HG03196 (cell line): ENCODE results near the gene LSM14B.
A peak's percentile ranks its signal among the peaks of the same experiment; 100 is the strongest.
"Not testable (repeated sequence)": the region's sequence is repeated elsewhere in the genome, so short reads cannot be mapped to it uniquely, and the experiment has no call there.

ENCODE experiments used
- ATAC-seq: cut with Tn5 transposase; IDR thresholded peaks from one replicate; pipeline ENCODE4 v1.9.1; 2021; ENCODE audit not compliant: unreplicated experiment

LSM14B gene

DNA sequence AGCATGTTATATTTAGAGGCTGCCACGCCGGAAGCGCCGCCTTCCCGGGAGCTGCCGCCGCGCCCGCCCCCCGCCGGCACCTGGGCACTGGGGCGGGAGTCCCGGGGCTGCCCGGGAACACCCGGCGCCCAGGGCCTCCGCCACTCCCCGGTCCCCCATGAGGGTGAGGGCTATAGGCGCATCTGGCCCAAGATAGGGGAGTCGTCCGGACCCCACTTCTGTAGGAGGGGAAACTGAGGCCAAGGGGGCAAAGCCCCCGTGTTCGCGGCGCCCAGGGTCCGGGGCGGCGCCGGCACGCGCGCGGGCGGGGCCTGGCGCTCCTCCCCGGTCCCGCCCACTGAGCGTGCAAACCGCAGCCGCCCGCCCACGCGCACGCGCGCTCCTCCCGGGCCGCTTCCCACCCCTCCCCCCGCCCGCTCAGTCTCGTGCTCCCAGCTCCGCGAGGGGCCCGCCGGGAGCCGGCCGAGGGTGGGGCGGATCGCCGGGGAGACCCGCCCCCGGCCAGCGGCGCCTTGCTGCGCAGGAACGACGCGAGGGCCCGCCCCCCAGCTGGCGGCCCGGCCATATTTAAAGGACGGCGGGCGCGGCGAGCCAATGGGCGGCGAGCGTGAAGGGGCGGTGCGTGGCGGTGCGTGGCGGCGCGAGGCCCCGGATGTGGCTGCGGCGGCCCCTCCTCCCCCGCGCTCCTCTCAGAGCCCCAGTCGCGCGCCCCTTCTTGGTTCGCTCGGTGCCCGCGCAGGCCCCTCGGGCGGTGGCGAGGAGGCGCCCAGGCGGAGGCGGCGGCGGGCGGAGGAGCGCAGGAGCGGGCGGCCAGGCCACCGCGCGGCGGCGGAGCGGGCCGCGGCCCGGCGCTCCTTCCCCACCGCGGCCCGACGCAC is at the start of gene LSM14B:
LSM14B (plus strand) TSS at position 700 of the 878 bp plus-strand sequence. CDS start 192 bp downstream, outside the sequence.
- ATAC-seq, result peak; percentile 72

DNA sequence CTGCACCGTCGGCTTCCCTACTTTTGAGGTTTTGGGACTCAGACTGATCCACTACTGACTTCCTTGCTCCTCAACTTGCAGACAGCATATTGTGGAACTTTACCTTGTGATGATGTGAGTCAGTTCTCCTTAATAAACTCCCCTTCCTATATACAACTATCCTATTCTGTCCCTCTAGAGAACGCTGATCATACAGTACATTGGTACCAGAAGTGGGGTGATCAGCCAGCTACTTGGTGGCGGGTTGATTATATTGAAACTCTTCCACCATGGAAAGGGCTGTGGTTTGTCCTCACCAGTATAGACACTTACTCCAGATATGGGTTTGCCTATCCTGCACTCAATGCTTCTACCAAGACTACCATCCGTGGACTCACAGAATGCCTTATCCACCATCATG is 49.0 kb upstream of the LSM14B start:
- ATAC-seq, result no peak

DNA sequence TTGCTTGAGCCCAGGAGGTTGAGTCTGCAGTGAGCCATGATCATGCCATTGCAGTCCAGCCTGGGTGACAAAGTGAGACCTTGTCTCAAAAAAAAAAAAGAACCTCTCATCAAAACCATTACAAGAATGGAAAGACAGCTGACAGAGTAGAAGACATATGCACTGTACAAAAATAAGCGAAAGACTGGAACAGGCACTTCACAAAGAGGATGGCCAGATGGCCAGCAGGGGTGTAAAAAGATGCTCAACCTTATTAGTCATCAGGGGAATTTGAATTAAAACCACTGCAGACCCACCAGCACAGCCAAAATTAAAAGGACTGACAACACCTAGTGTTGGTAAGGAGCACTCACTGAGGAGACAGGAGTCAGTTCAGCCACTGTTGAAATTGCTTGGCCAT is 43.1 kb upstream of the LSM14B start:
- no peak for ATAC-seq

DNA sequence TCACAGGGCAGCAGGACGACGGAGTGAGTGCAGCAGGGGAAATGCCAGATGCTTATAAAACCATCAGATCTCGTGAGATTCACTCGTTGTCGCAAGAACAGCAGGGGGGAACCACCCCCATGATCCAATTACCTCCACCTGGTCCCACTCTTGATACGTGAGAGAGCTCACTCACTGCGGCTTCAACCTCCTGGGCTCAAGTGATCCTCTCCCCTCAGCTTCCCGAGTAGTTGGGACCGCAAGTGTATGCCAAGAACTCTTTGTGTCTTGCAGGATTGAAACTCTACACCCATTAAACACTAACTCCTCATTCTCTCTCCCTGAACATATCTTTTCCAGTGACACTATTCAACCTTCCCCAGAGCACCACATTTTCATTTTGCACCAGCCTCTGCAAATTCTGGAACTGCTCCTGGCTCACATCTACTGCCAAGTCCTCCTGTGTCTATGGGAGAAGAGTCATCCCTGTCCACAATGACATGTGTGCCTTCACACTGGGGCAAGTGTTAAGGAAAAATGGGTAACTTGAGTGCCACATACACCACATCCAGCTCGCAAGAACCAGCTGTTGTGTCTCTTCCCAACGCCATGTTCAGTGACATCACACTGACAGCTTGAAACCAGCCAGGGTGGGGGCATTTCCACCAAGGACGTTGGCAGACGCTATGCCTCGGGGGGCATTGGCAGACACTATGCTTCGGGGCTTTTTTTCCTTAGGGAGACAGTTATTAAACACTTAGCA is 41.9 kb upstream of the LSM14B start:
- no peak for ATAC-seq

DNA sequence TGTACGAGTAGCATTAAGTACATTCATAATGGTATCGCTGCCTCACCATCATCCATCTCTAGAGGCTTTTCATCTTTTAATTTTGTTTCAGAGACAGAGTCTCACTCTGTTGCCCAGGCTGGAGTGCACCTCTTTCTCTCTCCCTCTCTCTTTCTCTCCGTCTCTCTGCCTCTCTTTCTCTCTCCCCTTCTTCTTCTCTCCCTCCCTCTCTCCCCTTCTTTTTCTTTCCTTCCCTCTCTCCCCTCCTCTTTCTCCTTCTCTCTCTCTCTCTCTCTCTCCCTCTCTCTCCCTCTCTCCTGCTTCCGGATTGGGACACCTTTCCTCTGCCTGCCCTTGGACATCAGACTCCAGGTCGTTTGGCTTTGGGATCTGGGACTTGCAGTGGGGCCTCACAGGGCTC is 39.0 kb upstream of the LSM14B start:
- ATAC-seq, result no peak

DNA sequence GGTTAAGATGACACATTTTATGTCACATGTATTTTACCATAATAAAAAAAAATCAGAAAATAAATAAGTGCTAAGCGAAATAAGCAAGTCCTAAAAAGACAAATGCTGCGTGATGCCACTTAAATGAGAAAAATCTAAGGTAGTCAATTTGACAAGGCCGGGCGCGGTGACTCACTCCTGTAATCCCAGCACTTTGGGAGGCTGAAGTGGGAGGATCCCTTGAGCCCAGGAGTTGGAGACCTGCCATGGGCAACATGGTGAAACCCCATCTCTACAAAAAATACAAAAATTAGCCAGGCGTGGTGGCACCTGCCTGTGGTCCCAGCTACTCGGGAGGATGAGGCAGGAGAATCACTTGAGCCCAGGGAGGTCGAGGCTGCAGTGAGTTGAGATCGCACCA is 38.1 kb upstream of the LSM14B start:
- ATAC-seq, result not testable (repeated sequence)

DNA sequence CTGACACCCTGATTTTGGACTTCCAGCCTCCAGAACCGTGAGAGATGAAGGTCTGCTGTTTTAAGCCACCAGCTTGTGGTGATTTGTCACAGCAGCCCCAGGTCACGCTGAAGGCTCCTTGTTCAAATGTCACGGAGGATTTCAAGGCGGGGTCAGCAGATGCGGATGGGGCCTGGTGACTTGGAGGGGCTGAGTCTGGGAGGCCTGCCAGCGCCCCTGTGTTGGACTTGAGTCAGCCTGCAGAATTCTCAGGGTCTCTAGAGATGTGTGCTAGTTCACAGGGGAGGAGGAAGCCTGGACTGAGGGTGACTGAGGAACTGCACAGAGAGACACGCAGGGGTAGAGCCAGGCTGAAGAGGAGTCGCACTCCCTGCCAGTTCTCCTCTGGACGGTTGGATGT is 37.1 kb upstream of the LSM14B start:
- ATAC-seq, result no peak

DNA sequence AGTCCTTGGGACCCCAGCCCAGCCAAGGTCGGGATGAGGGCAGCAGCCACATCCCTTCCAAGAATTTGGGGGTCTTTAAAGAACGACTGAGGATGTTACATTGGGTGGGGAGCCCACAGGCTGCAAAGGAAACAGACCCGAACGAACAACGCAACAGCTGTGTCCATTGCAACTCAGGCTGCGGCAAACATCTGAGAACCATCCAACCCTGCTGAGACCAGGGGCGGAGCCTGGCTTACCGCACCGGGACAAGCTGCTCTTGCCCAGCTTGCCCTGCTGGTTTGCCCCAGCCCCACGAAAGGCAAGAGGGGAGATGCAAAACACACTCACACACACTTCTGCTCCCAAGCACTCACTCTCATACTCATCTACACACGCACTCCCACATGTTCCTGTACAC is 35.0 kb upstream of the LSM14B start:
- ATAC-seq, result no peak

DNA sequence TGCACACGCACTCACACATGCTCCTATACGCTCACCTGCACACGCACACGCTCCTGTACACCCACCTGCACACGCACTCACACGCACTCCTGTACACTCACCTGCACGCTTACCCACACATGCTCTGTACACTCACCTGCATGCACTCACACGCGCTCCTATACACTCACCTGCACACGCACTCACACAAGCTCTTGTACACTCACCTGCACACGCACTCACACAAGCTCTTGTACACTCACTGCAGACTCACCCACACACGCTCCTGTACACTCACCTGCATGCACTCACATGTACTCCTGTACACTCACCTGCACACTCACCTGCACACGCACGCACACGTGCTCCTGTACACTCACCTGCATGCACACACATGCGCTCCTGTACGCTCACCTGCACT is 34.6 kb upstream of the LSM14B start:
- no peak for ATAC-seq

DNA sequence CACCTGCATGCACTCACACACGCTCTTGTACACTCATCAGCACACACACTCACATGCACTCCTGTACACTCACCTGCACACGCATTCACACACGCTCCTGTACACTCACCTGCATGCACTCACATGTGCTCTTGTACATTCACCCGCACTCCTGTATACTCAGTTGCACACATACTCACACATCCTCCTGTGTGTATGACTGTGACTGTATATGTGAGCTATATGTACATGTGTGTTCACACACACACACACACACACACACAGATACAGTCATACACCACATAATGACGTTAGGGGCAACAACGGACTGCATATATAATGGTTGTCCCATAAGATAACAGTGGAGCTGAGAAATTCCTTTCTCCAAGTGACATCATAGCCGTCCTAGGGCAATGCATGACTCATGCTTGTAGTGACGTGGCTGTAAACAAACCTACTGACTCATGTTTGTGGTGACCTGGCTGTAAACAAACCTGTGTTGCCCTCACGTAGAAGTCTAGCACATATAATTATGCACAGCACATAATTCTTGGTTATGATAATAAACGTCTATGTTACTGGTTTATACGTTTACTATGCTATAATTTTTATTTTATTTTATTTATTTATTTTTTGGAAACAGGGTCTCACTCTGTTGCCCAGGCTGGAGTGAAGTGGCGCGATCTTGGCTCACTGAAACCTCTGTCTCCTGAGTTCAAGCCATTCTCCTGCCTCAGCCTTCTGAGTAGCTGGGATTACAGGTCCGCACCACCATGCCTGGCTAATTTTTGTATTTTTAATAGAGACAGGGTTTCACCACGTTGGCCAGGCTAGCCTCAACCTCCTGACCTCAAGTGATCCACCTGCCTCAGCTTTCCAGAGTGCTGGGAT is 33.8 kb upstream of the LSM14B start:
- ATAC-seq, result no peak

DNA sequence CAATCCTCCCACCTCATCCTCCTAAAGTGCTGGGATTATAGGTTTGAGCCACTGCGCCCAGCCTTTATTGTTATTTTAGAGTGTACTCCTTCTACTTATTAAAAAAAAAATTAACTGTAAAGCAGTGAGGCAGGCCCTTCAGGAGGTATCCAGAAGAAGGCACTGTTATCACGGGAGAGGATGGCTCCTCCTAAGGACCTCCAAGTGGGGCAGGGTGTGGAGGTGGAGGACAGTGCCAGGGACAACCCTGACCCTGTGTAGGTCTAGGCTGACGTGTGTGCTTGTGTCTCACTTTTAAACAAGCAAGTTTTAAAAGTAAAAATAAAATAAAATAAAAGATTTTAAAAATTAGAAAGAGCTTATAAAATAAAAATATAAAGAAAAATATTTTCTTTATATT is 32.9 kb upstream of the LSM14B start:
- ATAC-seq, result no peak

DNA sequence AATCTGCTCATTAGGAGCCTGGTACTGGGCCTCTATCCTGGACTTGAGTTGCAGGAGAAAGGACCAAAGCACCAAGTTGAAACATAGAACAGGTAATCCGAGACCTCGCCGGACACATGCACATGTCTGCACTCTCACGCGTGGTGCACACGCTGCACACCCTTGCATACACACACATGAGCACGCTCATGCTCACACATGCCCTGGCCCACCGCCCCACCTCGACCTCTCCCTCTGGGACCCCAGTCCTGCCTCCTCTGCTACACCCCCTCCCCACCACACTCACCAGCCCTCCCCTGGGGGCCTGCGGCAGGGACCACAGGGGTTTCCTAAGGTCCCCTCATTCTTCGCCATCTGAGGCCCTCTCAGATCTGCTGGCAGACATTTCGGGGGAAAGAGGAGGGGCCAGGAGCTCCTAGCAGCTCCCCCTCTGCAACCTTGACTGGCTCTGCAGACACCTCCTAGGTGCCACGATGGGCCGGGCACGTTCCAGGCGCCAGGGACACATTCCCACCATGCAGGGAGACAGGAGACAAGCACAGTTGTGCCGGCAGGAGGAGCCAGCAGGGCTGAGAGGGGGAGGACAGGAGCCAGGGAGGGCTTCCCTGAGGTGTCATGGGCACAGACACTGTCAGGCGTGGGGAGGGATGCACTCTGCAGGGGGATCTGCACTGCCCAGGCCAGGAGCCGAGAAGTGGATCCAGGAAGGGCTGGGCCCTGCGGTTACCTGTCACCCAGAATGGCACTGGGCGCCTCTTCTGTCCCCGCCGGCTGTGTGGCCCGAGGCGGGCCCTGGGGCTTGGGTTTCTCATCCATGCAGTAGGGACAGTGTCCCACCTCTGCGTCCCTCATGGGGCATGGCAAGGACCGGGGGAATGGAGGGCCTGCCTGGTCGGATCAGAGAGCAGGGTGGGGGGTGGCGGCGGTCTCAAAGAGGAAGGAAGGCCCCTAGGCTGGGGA is 25.6 kb upstream of the LSM14B start:
- no peak for ATAC-seq

DNA sequence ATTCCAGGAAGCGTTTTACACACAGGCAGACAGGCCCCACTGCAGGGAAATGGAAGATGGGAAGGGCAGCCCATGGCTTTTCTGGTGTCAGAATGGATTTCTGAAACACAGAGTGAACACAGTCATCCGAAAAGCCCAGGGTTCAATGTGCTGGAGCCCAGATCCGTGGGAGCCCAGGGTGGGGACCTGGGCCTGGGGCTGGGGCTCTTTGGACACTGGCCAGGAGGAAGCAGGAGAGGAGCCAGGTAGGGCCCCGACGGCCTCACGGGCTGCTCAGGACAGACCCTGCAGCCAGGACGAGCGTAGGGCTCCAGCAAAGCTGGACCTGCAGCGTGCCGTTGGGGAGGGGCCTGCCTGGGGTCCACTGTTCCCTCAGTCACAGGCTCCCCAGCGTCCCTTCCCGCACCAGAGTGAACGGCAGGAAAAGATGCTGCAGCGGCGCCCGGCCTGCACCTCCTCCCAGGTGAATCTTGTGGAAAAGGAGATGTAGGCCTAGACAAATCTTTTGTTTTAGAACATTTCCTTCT is 24.3 kb upstream of the LSM14B start:
- no peak for ATAC-seq

DNA sequence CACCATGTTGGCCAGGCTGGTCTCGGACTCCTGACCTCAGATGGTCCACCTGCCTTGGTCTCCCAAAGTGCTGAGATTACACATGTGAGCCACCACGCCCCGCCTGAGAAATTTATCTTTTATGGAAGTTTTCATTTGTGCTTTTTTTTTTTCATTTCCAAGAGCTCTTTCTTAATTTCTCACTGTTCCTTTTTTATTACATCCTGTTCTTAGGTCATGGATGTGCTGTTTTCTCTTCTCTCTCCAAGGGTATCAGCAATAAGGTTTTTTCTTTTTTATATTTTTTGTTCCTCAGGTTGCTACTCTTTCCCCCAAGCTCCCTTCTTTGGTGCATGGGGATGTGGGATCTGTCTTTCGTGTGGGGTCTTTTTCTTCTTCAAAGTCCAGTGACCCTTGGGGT is 21.2 kb upstream of the LSM14B start:
- ATAC-seq, result no peak

DNA sequence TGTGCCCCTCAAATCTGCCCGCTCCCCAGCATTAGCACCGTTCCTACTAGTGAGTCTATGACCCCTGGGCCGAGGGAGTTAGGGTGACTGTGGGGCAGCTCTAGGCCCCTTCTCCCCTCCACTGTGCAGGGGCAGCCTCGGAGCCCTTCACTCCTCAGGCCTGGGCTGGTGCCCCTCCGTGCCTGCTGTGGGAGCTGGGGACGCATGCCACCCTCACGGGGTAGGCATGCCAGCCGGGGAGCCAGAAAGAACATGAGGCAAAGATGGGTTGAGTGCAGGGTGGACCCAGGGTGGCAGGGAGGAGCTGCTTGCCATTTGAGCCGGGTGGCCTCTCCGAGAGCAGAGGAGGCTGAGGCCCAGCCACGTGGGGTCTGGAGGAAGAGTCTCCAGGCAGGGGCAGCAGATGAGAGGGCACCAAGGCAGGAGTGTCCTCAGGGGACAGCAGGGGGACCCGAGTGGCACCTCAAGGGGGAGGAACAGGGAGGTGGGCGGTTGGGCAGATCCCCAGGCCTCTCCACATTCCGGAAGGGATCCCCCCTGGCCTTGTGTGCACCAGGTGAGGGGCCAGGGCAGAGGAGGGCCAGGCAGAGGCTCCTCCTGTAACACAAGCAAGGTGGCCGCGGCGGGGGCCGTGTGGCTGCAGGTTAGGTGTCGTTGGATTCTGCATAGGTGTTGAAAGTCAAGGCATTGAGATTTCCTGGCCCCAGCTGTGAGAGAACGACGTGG is 18.6 kb upstream of the LSM14B start:
- ATAC-seq, result no peak

DNA sequence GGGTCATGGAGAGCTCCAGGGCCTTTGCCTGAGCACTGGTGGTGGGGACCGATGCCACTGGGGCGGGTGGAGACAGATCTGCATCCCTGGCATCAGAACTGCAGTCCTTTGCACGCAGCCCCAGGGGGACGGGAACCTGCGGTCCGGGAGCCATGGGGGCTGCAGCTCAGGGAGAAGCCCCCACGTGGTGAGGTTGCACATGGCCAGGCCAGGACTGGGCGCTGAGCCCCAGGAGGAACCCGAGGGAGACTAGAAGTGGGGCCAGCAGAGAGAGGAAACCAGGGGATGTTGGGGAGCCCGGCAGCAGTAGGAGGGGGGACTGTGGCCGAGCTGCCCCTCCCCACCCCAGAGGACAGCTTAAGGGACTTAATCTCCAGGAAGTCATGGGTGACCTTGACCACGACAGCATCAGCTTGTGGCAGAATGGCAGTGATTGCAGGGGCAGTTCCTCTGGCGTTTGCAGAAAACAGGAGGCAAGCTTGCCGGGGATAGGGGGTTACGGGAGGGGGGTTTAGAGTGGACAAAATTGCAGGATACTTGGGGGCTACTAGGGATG is 18.0 kb upstream of the LSM14B start:
- ATAC-seq, result no peak

DNA sequence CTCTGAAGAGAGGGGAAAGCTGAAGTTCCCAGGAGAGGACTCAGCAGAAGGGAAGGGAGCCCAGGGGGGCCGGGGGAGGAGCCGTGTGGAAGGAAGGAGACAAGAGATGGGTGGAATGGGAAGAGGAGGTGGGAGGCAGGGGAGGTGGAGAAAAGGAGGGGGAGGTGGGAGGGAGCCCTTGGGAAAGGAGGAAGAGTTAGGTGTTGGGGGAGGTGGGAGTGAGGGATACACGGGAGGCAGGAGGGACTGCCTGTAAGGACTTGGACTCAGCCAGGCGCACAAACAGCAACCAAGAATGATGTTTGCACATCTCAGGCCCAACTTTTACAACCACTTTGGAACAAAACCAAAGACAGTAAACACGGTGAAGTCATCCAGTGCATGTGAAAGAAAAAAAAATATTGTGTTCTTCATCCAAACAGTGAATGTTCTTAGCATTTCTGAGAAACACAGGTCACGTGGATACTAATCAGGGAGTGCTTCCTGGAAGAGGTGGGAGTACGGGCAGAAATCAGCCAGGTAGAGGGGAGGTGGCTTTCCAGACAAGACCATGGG is 17.4 kb upstream of the LSM14B start:
- ATAC-seq, result no peak

DNA sequence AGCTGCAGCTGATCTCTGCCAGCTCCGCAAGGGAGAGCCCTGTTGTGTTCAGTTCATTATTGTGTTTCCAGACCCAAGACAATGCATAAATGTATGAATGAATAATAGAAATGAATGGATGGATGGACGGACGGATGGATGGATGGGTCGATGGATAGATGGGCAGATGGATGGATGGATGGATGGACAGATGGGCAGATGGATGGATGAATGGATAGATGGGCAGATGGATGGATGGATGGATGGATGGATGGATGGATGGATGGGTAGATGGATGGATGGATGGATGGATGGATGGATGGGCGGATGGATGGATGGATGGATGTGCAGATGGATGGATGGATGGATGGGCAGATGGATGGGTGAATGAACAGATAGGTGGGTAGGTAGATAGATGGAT is 16.7 kb upstream of the LSM14B start:
- ATAC-seq, result no peak

DNA sequence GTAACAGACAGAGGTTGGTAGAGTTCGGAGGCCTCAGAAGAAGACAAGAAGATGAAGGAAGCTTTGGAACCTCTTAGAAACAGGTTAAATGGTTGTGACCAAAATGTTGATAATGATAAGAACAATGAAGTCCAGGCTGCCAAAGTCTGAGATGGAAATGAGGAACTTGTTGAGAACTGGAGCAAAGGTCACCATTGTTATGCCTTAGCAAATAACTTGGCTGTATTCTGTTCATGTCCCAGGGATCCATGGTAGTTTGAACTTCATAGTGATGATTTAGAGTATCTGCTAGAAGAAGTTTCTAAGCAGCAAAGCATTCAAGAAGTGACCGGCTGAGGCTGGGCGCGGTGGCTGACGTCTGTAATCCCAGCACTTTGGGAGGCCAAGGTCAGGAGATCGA is 11.1 kb upstream of the LSM14B start:
- no peak for ATAC-seq
